Forelimb muscle (tissue), 1 donor: ENCODE results near the gene NXNL2. TPM values are rescaled to one million over a fixed set of nuclear protein-coding genes. Genes with fewer than 3 reads are reported as not detected.

Experiments
- DNase-seq: peaks from one replicate; pipeline ENCODE4 v3.0.0-alpha.2; 2013; ENCODE audit warnings: low read depth
- polyA plus RNA-seq: library from polyadenylated mRNA; unstranded; fragments of 120-200 nt; gene quantifications from one replicate; pipeline ENCODE4 v1.2.1, GENCODE V29; 2013; ENCODE audit not compliant: insufficient read length

NXNL2 gene
- polyA plus RNA-seq, 1 donor, result 0.22 TPM

DNA sequence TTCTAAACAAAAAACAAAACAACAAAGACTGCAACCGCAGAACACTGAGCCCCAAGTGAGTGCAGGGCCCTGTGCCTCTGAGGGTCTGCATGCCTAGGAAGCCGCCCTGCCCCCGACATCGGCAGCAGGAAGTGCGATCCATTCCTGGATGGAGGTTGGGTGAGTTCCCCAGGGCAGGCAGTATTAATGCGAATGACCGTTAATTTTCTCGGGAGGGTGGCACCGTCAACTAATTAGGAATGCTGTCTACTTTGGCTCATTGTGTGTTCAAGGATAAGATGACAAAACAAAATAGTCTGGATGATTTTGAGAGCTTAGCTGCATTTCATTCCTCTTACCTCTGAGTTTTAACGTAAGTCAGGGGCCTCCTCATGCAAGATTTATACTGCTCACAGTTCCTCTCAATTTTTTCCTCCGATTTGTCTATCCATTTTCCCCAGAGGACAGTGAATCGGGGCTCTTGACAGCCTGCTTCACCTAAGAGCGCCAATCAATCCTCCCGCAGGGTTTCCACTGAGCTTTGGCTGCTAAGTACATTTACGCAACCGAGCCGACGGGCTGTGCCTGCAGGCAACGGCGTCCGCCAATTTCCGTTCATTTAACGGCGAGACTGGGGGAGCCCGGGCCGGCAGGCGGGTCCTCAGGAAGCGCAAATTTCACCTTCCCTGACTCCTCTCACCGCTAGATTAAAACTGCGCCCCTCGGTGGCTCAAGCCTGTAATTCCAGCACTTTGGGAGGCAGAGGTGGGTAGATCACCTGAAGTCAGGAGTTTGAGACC lies 2.9 kb upstream of the NXNL2 start:
- DNase-seq, result no peak

DNA sequence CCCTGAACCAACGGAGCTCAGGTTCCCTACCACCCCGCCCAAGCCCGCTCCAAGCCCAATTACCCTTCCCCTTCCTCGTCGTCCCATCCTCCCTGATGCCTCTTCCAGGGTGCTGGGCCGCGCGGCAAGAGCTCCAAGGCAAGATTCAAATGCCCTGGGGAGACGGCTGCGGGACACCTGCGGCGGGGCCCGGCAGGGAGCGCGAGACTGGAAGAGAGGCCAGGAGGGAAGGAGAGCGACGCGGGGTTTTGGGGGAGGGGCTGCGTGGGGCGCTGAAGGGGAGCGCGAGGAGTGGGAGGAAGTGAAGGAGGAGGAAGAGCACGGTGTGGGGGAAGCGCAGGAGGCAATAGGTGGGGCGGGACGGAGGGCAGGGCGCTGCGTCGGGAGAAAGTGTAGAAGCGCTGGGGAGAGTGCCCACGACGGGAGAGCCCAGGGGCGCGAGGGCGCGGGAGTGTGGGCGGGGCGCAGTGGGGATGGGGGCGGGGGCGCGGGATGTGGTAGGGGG lies 975 bp upstream of the NXNL2 start:
- no peak for DNase-seq

DNA sequence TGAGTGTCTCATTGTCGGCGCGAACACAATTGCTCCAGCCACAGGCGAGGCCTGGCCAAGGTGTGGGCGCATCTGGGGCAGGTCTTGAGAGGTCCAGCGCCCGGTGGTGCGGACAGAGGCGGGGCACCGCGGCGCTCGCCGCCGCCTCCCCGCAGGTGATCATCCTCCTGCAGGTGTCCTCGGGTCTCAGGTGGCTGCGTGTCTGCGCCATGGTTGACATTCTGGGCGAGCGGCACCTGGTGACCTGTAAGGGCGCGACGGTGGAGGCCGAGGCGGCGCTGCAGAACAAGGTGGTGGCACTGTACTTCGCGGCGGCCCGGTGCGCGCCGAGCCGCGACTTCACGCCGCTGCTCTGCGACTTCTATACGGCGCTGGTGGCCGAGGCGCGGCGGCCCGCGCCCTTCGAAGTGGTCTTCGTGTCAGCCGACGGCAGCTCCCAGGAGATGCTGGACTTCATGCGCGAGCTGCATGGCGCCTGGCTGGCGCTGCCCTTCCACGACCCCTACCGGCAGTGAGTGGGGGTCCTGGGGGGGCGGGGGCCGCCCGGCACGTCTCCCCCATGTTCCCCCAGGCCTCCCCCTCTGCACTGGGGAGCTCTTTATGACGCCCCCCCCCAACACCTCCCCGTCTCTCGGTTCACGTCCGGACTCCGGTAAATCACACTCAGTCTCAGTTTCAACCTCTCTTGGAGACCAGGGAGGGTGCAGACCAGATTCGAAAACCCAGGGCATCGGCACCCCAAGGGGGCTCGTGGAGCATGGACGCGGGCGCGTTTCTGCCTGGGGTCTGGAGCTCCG lies 446 bp downstream of the NXNL2 start:
- DNase-seq, result no peak

DNA sequence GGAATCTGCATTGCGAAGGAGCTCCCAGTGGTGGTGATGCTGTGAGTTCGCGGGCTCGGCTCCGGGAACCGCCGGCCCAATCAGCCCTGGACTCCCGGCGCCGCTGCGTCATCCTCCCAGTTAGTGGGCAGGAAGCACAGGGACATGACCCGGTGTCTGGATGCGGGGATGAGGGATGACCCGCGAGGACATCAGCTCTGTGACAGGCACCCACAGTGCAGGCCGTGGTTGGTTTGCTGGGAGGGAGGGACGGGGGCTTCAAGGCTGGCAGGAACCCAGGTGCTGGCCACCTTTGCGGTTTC lies 996 bp downstream of the NXNL2 start:
- no peak for DNase-seq

DNA sequence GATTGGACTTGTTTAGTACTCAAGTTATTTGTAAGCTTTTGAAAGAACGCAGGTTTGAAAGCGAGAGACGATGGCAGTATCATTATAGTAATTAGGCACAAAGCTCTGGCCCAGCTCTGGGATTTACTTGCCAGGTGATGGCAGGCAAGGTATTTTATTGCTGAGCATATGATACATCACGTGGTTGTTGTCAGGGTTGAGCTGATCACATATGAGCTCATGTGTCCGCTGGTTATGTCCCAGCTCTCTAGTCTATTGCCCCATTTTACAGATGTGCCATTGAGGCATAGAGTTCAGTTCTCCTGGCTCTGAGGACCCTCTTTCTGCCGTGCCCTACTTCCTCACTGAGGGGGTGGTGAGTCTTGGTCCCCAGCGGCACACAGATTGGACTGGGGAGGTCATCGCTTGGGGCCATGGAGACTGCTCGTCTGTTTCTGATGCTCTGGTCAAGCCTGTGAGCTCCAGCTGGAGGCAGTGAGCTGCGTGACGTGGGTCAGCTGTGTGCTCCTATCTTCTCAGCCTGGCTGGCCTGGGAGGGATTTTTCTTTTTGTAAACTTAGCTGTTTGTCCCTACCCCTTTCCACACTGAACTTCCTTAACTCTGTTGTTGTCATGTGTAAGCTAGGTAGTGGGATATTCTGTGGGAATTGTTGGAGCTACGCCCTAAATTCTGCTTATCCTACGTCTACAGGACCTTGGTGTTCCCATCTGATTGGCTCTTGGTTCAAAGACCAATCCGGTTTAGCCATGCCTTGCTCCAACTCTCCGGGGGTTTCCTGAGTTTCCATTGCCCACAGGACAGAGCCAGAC lies 2.2 kb downstream of the NXNL2 start:
- DNase-seq, result no peak

DNA sequence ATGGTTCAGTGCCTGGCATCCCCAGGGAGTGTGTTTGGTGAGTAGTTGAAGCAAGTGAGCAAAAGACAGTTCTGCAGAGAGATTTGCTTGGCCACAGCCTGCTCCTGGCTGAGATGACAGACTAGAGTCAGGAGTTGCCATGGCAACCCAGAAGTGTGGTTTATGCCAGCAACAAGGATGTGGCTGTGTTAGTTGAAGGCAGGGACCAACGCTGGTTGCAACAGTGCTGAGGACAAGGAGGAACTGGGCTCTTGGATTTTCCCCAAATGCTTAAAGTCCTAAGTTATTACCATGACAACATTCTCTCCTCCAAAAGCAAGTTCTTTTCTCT lies 2.7 kb downstream of the NXNL2 start:
- no peak for DNase-seq

DNA sequence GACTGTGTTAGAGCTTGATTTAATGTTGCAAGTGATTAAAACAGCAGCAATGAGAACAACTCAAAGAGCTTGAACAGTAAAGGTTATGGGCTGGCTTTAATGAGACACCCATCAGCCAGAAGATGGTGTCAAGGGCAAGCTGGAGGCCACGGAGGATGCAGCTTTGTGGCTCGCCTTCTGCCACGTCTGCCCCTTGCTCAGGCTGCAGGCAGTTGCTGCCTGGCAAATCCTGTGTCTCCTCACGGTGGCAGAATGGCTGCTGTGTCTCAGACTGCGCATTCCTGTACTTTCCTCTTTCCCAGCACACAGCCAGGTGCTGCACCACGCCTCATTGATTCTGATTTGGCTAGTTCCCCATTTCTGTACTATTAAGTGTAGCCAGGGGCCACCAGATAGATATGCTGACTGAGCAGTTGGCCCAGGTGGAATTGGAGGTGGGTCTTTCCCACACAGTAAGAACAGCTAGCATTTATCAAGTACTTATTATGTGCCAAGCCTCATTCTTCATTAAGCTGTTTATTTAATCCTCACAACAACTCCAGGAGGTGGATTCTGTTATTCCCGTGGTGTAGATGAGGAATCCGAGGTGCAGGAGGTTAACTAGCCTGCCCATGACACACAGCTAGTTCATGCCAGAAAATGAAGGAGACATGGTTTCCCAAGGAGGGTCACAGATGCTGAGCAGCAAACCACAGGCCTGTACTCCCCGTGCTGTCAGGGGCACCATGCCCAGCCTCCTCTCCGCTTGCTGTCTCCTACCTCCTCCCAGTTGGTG lies 3.5 kb downstream of the NXNL2 start:
- DNase-seq, result no peak

DNA sequence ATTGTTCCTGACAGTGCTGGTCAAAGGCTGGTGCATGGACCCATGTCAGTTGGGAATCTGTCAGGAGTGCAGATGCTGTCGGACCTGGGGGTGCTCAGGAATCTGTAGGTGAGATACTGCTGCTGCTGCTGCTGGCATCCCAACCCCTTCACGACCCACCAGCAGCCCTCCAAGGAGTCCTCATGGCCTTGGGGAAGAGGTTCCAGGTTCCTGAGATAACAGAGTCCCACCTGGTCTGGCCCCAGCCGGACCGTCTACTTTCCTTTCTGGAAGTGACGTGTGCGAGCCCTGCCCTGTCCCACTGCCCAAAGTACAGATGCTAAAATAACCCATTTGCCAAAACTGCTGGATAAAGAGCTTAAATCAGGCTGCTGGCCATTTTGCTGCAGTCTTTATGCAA lies 4.3 kb downstream of the NXNL2 start:
- DNase-seq, result no peak

DNA sequence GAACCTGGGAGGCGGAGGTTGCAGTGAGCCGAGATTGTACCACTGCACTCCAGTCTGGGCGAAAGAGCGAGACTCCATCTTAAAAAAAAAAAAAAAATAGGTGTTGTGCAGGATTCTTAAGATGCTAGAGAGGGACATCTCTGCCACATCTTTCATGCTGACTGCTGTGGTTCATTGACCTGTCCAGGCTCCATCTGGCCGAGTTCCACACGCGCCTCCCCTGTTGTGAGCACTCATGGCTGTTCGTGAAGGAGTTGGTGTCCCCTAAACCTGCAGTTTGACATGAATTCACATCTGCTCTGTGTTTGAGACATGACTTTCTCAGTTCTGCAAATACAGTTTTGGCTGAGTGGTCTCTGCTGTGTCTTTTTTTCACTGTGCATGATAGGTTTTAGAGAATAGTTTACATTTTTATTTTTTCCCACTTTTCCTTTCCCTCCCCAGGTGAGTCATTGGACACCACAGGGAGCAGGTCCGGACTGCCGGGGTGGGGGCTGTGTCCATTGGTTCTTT lies 5.3 kb downstream of the NXNL2 start:
- no peak for DNase-seq

DNA sequence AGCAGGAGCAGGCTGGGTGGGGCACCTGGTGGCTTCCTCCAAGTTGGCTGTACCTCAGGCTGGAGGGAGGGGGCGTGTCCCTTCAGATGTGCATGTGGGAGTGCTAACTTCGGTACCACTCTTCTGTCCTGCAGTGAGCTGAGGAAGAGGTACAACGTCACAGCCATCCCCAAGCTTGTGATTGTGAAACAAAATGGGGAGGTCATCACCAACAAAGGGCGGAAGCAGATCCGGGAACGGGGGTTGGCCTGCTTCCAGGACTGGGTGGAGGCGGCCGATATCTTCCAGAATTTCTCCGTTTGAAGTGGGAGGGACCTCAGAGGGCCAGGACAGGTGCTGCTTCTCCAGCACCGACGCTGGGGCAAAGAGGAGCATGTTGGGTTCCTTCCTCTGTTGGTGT lies 9.3 kb downstream of the NXNL2 start:
- no peak for DNase-seq

DNA sequence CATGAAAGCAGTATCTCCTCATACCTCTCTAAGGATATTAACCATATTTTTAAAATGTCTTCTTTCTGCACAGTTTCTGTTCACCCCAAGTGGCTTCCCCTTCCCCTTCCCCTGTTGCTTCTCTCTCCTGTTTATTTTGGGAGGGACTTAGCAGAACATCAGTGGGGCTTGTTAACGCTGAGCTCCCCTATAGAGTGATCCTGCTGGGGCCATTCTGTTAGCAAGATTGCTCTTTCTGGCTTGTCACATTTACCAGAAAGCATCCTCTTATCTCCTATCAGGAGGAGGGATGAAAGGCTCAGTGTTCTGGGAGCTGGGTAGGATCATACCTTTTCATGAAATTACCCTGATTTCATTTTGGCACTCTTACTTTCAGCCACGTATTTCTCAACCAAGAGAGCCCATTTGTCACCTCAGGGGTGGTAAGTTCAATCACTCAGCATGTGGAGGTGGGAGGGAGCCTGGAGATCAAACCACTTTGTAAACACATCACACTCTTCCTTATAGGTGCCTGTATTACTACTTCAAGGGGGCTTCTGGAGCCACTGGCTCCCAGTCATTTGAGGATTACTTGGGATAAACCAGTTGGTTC lies 16.7 kb downstream of the NXNL2 start:
- DNase-seq, result no peak

DNA sequence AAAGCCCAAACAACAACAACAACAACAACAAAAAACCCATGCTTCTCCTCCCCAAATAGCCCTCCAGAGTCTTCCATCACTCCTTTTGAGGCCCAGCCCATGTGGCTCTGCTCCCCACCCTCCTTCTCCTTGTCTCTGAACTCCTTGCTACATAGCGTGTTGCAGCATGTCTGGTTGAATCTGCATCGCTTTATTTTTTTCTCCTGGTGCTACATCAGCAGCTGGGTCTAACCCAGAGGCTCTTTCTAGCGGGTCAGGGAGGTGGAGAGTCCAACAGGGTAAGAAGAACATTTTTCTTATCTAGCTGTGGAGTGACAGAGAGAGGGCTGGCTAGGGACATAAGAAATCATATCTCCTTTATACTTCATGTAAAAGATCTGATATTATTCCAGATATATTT lies 18.4 kb downstream of the NXNL2 start:
- no peak for DNase-seq

DNA sequence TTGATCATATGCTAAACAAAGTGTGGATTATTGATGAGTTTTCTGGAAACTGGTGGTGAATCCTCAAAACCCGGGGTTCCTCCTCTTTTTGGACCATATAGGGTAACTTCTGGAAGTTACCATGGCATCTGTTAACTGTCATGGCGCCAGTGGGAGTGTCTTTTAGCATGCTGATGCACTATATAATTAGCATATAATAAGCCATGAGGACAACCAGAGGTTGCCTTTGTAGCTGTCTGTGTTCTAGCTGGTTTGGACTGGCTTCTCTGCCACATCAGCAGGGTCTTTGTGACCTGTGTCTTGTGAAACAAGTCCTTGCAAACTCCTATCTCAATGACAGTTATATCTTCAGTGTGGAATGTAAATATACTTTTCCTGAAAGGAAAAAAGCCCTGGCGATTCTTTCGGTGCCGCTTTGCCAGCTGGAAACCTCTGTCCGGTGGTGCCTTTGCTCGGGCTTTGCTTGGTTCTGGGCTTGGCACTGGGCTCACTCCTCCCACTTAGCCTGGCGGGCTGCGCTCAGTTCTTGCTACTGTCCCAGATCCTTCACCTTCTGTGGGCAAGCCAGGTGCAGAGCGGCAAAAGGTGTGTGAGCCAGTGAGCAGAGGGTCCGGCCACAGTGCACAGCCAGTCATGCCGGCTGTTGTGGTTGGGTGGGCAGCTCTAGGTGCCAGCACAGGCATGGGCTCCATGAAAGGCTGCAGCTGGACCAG lies 20.4 kb downstream of the NXNL2 start:
- DNase-seq, result no peak

DNA sequence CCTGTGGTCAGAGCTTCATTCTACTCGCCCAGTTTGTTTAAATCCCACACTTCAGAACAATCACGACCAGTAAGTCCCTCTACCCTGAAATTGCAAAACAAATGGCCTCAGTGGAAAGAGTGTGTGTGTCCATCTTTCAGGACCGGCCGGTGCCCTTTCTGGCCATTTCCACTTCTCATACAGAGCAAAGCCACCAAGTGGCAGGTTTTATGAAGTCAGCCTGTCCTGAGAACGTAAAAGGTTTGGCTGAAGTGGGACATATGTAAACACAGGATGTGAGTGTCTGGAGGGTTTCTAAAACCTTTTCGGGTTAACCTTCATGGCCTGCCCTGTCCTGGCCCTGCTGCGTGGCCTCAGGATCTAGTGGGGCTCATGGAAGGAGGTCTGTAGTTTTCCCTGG lies 24.7 kb downstream of the NXNL2 start:
- no peak for DNase-seq

DNA sequence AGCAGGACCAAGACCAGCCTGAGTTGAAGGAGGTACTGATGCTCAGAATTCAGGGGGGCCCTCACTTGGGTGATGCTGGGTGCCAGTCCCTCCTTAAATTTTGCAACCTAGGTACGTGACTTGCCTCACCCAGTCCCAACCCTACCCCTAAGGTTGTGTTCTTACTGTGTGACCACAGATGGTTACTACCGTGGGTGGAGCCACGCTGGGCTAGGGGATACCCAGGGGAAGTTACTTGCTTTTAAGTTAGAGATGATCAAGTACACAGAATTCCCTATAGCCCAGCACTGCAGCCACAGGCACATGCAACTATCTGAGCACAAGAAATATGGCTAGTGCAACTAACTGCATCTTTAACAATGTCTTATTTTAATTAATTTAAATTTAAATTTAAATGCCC lies 32.9 kb downstream of the NXNL2 start:
- no peak for DNase-seq

DNA sequence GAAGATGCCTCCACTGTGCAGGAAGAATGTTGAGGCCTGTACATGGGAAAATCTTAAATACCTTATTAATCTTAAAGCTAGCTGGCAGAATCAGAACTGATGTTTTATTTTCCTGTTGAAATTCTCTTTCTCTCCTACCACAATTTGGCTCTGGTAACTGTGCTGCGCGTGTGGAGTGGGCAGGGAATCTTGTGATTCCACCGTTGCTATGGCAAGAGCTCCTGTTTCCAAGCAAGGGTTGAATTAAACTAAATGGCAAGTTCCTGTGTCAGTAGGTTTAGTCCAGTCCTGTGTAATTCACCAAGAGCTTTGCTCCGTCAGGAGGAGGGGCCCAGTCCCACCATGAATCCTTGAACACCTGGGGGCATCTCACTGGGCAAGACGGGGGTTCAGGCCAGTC lies 36.4 kb downstream of the NXNL2 start:
- no peak for DNase-seq

DNA sequence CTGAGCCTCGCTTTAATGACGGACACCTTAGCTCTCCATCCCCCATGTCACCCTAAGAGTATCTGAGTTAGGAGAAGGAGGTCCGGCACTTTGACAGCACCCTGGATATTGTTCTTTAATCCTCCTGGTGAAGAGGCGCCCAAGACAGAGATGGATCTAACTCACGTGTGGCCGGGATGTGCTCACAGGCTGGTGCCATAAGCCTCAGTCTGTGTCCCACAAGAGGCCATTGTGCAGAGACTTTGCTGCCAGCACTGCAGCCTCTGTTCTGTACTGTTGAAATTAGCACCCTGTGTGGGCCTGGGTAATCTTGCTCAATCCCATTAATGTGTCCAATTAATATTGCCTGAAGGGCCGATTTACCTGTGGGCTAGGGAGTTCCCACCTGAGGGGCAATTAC lies 37.7 kb downstream of the NXNL2 start:
- DNase-seq, result no peak

DNA sequence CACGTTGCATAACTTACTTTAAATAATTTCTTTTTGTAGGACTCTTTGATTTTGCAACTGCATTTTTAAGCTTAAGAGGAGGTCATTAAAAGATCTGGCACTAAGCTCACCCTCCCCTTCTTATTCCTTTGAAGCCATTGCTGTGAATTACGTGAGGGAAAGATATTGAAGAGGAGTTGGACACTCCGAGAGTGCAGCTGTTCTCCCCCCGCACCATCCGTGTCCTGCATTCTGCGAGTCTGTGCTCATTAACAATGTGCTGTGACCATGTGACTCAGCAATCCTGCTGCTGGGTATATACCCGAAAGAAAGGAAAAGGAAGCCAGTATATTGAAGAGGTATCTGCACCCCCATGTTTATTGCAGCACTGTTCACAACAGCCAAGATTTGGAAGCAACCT lies 40.0 kb downstream of the NXNL2 start:
- DNase-seq, result no peak

DNA sequence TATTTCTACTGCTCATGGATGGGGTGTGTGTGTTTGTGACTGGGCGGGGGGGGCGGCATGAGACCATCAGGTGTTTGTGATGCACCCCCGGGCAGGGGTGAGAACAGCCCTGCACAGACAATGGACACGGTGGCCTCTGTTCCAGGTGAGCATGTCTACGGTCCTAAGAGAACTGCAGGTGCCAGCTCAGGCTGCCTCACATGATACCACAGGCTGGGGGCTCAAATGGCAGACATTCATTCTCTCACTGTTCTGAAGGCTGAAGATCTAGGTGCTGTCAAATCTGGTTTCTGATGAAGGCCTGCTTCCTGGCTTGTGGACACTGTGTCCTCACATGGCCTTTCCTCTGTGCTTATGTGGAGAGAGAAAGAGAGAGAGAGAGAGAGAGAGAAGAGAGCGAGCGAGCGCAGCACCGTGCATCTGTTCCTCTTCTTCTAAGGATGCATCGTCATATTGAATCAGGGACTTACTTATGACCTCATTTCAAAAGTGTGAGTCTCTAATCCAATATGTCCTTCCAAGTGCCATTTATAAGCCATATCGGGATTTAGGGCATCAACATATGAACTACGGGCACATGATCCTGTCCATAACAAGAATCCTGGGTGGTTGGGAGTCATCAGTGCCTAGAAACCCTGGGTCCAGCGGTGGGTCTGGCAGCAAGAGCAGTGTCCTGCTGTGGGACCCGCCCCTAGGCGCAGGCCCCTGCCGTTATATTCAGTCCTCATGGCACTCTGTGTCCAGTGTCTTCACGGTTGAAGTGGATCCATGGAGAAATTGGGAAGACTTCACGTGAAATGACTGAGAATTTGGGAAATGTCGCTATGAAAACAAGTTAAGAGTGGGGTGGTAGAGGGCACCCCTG lies 42.5 kb downstream of the NXNL2 start:
- no peak for DNase-seq
